Activated naive CD8-positive, alpha-beta T cell treated with anti-CD3 and anti-CD28 coated beads, Interleukin-2, amount 50 U/mL, for 24 hours (primary cell): ENCODE measurements around the gene TPP1.

ENCODE experiments used
- ATAC-seq: fragments of 150-1000 bp; cut with Tn5 transposase; one replicate; pipeline ENCODE4 v1.10.0; 2021
- DNase-seq: peaks from one replicate; pipeline ENCODE4 v3.0.0; 2021
- H3K27ac Mint-ChIP-seq: one replicate; pipeline ENCODE4 v1.8.0; 2021; ENCODE audit warnings: mild to moderate bottlenecking, mixed read lengths
- H3K27me3 Mint-ChIP-seq: one replicate; pipeline ENCODE4 v1.8.0; 2021; ENCODE audit warnings: mixed read lengths
- H3K36me3 Mint-ChIP-seq: one replicate; pipeline ENCODE4 v1.8.0; 2021; ENCODE audit warnings: low read depth, mixed read lengths
- H3K4me1 Mint-ChIP-seq: one replicate; pipeline ENCODE4 v1.8.0; 2021; ENCODE audit warnings: mixed read lengths
- H3K4me3 Mint-ChIP-seq: one replicate; pipeline ENCODE4 v1.8.0; 2021; ENCODE audit warnings: mild to moderate bottlenecking, moderate library complexity, mixed read lengths
- H3K9me3 Mint-ChIP-seq: one replicate; pipeline ENCODE4 v1.8.0; 2021; ENCODE audit warnings: mixed read lengths

Gene TPP1

DNA sequence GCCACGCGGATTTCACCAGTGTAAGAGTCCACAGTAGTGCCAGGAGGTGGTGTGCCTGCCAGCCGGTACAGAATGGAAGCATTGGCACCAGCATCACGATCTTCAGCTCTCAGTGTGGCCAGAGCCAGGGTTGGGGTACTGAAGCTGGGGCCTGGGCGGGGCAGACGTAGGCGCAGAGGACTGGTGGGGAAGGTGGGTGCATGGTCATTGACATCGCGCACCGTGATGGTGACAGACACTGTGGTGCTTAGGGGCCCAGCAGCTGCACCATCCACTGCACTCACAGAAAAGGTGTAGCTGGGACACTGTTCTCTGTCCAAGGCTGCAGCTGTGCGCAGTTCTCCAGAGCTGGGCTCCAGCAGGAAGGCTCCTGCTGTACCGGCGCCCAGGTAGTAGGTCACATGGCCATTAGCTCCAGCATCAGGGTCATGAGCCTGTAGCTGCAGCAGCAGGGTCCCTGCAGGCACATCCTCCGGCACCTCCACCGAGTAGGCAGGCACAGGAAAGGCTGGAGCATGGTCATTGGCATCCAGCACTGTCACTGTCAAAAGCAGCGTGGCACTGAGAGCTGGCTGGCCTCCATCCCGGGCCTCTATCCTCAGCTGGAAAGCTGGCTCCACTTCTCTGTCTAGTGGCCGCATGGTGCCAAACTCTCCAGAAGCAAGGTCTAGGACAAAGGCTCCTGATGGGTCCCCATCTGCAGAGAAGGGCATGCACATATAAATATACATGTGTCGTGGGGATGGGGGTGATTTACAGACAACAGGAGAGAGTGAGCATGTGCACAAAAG is 7.9 kb upstream of the TPP1 start:
- H3K4me3 Mint-ChIP-seq, result no peak overlapping the region
- no peaks in the 10 kb centered on the region for H3K27me3 Mint-ChIP-seq
- H3K36me3 Mint-ChIP-seq, result no peaks in the 10 kb centered on the region
- peaks cover 16% of the 10 kb centered on the region for H3K4me1 Mint-ChIP-seq
- no peaks in the 10 kb centered on the region for H3K9me3 Mint-ChIP-seq
- ATAC-seq, result no peak
- DNase-seq, result no peak
- H3K27ac Mint-ChIP-seq, result peak overlapping the region; percentile 66

- peaks cover 16% of the 10 kb centered on the region for H3K4me1 Mint-ChIP-seq
- H3K4me3 Mint-ChIP-seq, result no peak overlapping the region
- H3K9me3 Mint-ChIP-seq, result no peaks in the 10 kb centered on the region
- no peaks in the 10 kb centered on the region for H3K27me3 Mint-ChIP-seq
- ATAC-seq (no peak), DNase-seq (no peak)
- no peak overlapping the region for H3K27ac Mint-ChIP-seq
- no peaks in the 10 kb centered on the region for H3K36me3 Mint-ChIP-seq
Measured at GRCh38 chr11:6625832-6626420, 6.7 kb upstream of the TPP1 start.

DNA sequence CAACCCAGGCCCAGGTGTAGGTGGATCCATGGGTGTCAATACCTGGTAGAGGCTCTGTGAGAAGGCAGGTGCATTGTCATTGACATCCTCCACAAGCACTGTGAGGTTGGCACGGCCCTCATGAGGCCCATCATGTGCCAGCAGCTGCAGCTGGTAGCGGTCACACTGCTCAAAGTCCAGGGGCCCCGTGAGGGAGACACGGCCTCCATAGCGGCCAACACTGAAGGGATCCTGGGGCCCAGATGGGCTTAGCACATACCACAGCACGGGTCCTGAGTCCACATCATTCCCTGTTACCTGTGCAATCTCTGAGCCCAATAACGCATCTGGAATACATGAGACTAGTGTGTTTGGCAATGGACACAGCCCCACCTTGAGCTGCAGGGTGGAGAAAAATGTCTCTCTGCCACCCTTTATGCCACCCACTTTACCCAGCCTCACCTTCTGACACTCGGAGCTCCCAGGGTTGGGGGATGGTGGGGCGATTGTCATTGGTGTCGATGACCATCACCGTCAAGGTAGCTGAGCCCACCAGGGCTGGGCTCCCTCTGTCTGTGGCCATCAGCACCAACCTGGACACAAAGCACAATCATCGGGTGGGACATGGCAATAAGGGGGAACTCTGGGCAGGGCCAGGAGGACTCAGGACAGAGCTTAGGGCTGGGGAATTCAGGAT is 6.1 kb upstream of the TPP1 start:
- no peak for ATAC-seq
- no peak overlapping the region for H3K27ac Mint-ChIP-seq
- H3K4me3 Mint-ChIP-seq, result no peak overlapping the region
- no peaks in the 10 kb centered on the region for H3K27me3 Mint-ChIP-seq
- H3K36me3 Mint-ChIP-seq, result no peaks in the 10 kb centered on the region
- DNase-seq, result no peak
- peaks cover 16% of the 10 kb centered on the region for H3K4me1 Mint-ChIP-seq
- H3K9me3 Mint-ChIP-seq, result no peaks in the 10 kb centered on the region

DNA sequence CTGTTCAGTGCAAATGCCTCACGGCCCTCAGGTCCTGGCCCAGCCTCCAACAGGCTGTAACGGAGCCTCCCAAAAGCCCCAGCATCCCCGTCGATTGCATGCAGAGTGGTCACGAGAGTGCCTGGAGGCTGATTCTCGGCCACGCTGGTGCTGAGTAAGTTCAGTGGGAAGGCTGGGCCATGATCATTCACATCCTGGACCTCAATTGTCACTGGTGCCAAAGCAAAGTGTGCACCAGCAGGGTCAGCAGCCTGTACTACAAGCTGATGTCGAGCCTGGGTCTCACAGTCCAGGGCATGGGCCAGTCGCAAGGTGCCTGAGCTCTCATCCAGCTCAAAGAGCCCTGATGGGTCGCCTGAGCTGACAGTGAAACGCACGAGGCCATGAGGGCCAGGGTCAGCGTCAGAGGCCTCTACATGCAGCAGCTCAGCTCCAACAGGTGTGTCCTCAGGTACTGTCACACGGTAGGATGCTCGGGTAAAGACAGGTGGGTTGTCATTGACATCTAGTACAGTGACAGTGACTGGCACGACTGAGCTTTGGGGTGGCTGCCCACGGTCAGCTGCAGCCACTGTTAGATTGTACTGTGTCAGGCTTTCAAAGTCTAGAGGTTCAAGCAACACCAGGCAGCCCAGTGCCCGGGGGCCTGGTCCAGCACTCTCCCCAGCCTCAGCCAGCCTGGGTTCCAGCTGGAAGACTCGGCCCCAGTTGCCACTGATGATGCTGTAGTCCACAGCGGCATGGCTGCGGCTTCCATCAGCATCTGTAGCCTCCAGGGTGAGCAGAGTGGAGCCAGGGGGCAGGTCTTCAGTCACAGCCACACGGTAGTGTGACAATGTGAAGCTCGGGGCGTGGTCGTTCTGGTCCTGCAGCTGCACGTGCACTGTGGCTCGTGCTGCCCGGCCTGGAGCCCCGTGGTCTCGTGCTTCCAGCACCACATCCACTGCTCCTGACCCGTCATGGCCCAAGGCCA is 4.5 kb upstream of the TPP1 start:
- Mint-ChIP-seq H3K27me3 (no peaks in the 10 kb centered on the region), H3K36me3 (no peaks in the 10 kb centered on the region), H3K4me1 (peaks cover 16% of the 10 kb centered on the region), H3K9me3 (no peaks in the 10 kb centered on the region), H3K4me3 (no peak overlapping the region), H3K27ac (no peak overlapping the region)
- DNase-seq (no peak), ATAC-seq (no peak)

GRCh38 chr11:6622261-6623171 is 3.3 kb upstream of the TPP1 start:
- no peak for ATAC-seq
- DNase-seq, result no peak
- no peak overlapping the region for H3K27ac Mint-ChIP-seq
- H3K4me1 Mint-ChIP-seq, result peaks cover 7% of the 10 kb centered on the region
- H3K9me3 Mint-ChIP-seq, result no peaks in the 10 kb centered on the region
- H3K4me3 Mint-ChIP-seq, result no peak overlapping the region
- H3K27me3 Mint-ChIP-seq, result no peaks in the 10 kb centered on the region
- H3K36me3 Mint-ChIP-seq, result no peaks in the 10 kb centered on the region

DNA sequence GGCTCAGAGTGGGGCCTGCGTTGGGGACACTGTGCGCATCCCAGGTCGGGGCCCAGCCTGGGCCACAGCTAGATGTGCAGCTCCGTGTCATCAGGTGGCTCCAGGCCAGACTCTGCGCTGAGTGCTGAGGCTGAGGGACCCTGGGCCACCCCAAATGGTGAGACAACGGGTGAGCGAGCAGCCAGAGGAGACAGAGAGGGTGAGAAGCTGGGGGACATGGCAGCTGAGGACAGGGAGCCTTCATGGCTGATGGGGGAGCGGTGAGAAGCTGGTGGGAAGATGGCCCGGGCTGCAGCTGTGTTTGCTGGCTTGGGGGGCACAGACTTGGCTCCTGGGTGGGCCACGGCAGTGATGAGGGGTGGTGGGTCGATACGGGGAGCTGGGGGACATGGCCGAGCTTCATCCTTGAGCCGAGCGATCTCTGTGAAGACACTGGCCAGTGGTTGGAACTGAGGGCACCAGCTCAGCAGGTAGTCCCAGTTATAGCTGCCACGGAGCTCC is 2.5 kb upstream of the TPP1 start:
- ATAC-seq (no peak), DNase-seq (no peak)
- H3K4me1 Mint-ChIP-seq, result peaks cover 3% of the 10 kb centered on the region
- H3K36me3 Mint-ChIP-seq, result no peaks in the 10 kb centered on the region
- H3K4me3 Mint-ChIP-seq, result no peak overlapping the region
- H3K27ac Mint-ChIP-seq, result no peak overlapping the region
- H3K27me3 Mint-ChIP-seq, result no peaks in the 10 kb centered on the region
- H3K9me3 Mint-ChIP-seq, result no peaks in the 10 kb centered on the region

DNA sequence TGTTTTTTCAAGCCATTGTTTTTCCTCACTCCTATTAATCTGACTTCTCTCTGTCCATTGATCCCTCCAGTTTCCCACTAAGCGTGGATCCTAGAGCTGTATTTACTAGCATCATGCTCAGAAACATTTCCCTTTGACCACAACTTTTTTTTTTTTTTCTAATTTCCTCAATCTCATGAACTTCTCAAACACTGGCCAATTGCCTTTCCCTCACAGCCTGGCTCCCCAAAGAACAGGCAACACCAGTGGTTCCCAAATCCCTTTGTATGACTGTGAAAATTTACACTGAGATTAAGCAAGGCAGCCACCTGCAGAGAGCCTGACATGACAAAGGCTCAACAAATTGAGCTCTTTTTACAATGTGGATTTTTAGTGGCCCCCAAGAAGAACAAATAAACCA is 1.4 kb upstream of the TPP1 start:
- Mint-ChIP-seq H3K4me3 (no peak overlapping the region), H3K9me3 (no peaks in the 10 kb centered on the region), H3K27me3 (no peaks in the 10 kb centered on the region), H3K27ac (no peak overlapping the region), H3K36me3 (peaks cover 4% of the 10 kb centered on the region), H3K4me1 (peaks cover 9% of the 10 kb centered on the region)
- no peak for ATAC-seq
- no peak for DNase-seq

DNA sequence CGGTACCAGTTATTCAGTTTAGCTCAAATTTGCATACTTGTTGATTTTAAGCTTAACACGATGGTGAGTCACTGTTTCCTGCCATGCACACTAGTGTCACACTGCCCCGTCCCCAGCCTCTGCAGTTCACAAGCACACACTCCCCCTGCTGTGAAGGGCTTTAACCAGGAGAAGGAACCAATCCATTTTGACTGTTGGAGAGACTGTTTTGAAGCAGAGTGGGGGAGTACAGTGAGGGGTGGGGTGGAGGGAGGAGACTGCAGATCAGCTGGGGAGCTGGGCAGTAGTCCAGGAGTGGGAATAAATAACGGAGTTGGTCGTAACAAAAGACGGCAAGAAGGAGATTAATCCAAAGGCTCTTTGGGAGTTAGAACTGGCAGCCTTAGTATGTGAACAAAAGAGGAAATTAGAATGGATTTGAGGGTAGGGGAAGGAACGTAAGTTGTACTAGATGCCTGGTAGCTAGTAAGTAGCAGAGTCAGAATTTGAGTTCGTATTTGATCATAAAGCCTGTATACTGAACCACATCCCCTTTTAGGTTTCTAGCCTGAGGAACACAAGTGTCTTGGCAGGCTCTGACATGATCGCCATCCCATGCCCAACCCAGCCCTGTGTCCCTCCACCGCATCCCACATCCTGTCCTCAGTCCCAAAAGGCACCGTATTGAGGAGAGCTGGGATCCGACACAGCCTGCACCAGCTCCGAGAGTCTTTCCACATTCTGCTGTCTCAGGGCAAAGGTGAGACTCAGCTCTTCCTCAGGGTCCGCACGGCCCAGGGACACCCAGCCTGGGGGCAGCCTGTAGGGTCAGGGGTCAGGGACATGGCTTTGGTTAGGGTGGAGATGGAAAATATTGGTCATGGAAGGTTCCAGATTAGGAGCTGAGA is 862 bp downstream of the TPP1 start:
- no peaks in the 10 kb centered on the region for H3K9me3 Mint-ChIP-seq
- DNase-seq, result peak; percentile 50
- peak; percentile 33 for ATAC-seq
- H3K36me3 Mint-ChIP-seq, result peaks cover 9% of the 10 kb centered on the region
- H3K27me3 Mint-ChIP-seq, result no peaks in the 10 kb centered on the region
- no peak overlapping the region for H3K27ac Mint-ChIP-seq
- no peak overlapping the region for H3K4me3 Mint-ChIP-seq
- peaks cover 9% of the 10 kb centered on the region for H3K4me1 Mint-ChIP-seq

- Mint-ChIP-seq H3K27me3 (no peaks in the 10 kb centered on the region), H3K27ac (no peak overlapping the region), H3K4me1 (peaks cover 9% of the 10 kb centered on the region), H3K9me3 (no peaks in the 10 kb centered on the region), H3K4me3 (no peak overlapping the region), H3K36me3 (peaks cover 9% of the 10 kb centered on the region)
- ATAC-seq, result no peak
- no peak for DNase-seq
Measured at GRCh38 chr11:6617315-6617781, 1.9 kb downstream of the TPP1 start.

DNA sequence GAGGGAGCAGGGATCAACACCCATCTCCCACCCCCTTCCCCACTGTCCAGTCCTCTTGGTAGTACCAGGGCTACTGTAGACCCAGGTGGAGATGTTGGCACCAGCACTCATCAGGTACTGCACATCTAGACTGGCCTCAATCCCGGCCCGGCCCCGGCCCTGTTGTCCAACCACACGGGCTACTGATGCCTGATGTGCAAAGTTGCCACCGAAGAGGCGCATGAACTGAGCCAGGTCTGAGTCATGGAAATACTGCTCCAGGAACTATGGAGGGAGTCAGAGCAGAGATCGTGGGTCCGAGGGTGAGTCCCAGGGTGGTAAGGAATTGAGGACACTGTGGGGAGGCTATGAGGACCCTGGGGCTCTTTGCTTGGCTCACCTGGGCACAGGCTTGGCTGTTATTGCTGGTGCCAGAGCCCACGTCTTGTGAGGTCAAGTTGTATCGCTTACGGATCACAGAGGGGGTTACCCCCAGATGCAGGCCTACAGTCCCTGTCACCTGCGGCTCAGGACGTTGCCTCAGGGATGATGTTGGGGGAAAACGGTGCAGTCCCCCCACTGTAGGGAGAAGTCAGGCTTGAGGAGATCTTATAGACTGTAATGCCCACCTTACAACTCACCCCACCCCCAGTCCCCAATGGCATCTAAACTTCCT is 2.5 kb downstream of the TPP1 start:
- H3K9me3 Mint-ChIP-seq, result no peaks in the 10 kb centered on the region
- H3K4me3 Mint-ChIP-seq, result no peak overlapping the region
- DNase-seq (no peak), ATAC-seq (no peak)
- peaks cover 9% of the 10 kb centered on the region for H3K4me1 Mint-ChIP-seq
- peaks cover 9% of the 10 kb centered on the region for H3K36me3 Mint-ChIP-seq
- H3K27me3 Mint-ChIP-seq, result no peaks in the 10 kb centered on the region
- H3K27ac Mint-ChIP-seq, result no peak overlapping the region

DNA sequence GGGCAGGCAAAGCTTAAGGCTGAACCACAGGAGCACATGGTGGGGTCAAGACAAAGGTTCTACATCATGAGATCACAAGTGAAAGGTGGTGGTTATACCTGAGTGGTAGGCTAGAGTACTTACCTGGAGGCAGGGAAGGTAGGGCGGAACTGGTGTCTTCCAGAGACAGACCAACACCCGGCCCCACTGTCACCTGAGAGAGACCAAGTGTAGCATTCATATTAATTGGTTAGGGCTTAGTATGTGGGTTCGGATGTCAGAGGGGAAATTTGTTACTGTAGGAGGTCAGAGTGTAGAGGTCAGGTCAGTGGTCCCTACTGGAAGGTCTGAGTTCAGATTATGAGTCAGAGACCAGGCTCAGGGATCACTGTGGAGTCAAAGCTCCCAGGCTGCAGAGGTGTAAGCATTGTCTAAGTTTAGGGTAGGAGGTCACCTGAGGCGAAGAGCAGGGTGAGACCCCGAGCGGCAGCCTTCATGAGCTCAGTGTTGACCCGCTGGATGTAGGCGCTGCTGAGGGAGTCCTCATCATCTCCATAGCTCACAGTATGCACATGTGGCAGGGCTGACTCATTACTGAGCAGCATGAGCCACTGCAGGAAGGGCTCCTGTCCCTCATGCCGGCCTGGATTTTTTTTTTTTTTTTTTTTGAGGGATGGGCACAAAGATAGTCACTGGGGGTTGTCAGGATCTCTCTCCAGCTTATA is 3.2 kb downstream of the TPP1 start:
- Mint-ChIP-seq H3K27ac (peak overlapping the region; percentile 60), H3K27me3 (no peaks in the 10 kb centered on the region), H3K4me3 (no peak overlapping the region), H3K36me3 (peaks cover 13% of the 10 kb centered on the region), H3K9me3 (no peaks in the 10 kb centered on the region), H3K4me1 (peaks cover 13% of the 10 kb centered on the region)
- ATAC-seq (no peak), DNase-seq (no peak)

- DNase-seq, result no peak
- no peaks in the 10 kb centered on the region for H3K9me3 Mint-ChIP-seq
- ATAC-seq, result no peak
- H3K4me3 Mint-ChIP-seq, result no peak overlapping the region
- H3K27ac Mint-ChIP-seq, result no peak overlapping the region
- H3K27me3 Mint-ChIP-seq, result no peaks in the 10 kb centered on the region
- H3K4me1 Mint-ChIP-seq, result peaks cover 20% of the 10 kb centered on the region
- H3K36me3 Mint-ChIP-seq, result peaks cover 22% of the 10 kb centered on the region
Measured at GRCh38 chr11:6615046-6615445, 4.2 kb downstream of the TPP1 start.
